ENCODE data around the gene CABP4.

DNA sequence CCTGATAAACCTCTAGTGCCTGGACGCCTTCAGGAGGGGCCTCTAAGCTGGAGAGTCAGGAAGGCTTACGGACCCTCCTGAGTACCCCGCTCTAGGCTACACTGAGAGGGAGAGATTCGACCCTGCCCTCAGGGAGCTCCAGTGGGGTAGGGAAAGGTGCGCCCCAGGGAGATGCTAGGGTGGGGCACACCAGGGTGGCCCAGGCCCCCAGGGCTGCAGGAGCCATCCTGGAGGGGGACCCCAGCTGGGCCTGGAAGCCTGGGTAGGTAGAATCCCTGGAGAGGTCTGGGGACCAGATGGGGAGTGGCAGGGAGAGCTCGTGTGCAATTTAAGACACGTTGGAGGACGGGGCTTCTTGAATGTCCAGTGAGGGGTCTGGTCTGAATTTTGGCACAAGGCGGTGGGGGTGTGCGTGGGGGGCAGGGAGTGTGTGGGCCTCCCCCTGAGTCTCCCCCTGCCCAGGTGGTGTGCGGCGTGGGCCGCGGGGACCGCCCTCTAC, 35.0 kb upstream of the CABP4 start:
- TF ChIP-seq RFX5 (IDR thresholded peaks at IDR 0.05; ENCODE audit: low read depth, low read length) (no peak), ZBTB33 (IDR thresholded peaks at IDR 0.05) (no peak), YY1 (IDR thresholded peaks at IDR 0.05; ENCODE audit: low read depth, low read length) (no peak), ASH2L (IDR thresholded peaks at IDR 0.05; ENCODE audit: borderline replicate concordance, low read depth) (no peak), POLR2AphosphoS5 (IDR thresholded peaks at IDR 0.05; ENCODE audit: low read length) (no peak), EP300 (IDR thresholded peaks at IDR 0.05; ENCODE audit: borderline replicate concordance in 1 of 2, control insufficient read depth in 1 of 2, low read depth in 2 of 2, low read length in 2 of 2) (no peak), ZNF274 (IDR thresholded peaks at IDR 0.05; ENCODE audit: insufficient read depth, insufficient read length) (no peak), CREB1 (IDR thresholded peaks at IDR 0.05; ENCODE audit: low read depth) (no peak)

Data from GM12878 (cell line).